Measurements from ENCODE around the gene COQ8A. TPM values are rescaled to one million over a fixed set of nuclear protein-coding genes. Genes with fewer than 3 reads are reported as not detected.

The COQ8A gene
- total RNA-seq, 4 donors from 2014 or later: 53.2 to 94.0 (median 80.8) TPM

DNA sequence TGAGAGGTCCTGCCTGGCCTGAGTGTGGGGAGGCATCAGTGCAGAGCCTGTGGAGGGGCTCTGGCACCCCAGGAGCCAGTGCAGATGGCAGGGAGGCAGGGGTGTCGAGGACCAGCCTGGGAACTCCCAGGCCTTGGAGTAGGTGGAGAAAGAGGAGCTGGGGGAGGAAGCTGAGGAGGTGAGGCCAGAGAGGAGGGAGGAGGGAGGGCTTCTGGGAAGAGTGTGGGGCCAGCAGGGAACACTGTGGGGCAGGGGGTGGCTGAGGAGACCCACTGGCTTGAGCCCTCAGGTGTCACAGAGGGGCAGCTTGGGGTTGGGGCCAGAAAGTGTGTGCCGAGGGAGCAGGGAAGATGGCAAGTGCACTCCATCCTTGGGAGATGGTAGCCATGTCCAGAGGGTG is 3.8 kb downstream of the COQ8A start:
- H3K4me3 ChIP-seq: no peak overlapping the region
- ATAC-seq: no peak
- whole genome bisulfite sequencing, 2 donors (ENCODE audit: low coverage in 1 of 2): 78 to 100% methylated on average over 1 of the region's 2 CpGs
- no peaks in the 10 kb centered on the region for H3K36me3 ChIP-seq
- peaks cover 0 to 4% (median 0%) of the 10 kb centered on the region in 3 donors for H3K9me3 ChIP-seq
- no peaks in the 10 kb centered on the region for H3K27me3 ChIP-seq
- H3K27ac ChIP-seq: peak overlapping the region in 1 of 4 donors; percentile 29
- TF ChIP-seq POLR2A (IDR thresholded peaks at IDR 0.05): no peak
- TF ChIP-seq, protein P1, sequence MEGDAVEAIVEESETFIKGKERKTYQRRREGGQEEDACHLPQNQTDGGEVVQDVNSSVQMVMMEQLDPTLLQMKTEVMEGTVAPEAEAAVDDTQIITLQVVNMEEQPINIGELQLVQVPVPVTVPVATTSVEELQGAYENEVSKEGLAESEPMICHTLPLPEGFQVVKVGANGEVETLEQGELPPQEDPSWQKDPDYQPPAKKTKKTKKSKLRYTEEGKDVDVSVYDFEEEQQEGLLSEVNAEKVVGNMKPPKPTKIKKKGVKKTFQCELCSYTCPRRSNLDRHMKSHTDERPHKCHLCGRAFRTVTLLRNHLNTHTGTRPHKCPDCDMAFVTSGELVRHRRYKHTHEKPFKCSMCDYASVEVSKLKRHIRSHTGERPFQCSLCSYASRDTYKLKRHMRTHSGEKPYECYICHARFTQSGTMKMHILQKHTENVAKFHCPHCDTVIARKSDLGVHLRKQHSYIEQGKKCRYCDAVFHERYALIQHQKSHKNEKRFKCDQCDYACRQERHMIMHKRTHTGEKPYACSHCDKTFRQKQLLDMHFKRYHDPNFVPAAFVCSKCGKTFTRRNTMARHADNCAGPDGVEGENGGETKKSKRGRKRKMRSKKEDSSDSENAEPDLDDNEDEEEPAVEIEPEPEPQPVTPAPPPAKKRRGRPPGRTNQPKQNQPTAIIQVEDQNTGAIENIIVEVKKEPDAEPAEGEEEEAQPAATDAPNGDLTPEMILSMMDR (IDR thresholded peaks at IDR 0.05): no peak
- no peak for TF ChIP-seq POLR2AphosphoS5 (IDR thresholded peaks at IDR 0.05)
- TF ChIP-seq EP300 (IDR thresholded peaks at IDR 0.05): no peak
- peaks cover 0 to 69% (median 38%) of the 10 kb centered on the region in 3 donors for H3K4me1 ChIP-seq

DNA sequence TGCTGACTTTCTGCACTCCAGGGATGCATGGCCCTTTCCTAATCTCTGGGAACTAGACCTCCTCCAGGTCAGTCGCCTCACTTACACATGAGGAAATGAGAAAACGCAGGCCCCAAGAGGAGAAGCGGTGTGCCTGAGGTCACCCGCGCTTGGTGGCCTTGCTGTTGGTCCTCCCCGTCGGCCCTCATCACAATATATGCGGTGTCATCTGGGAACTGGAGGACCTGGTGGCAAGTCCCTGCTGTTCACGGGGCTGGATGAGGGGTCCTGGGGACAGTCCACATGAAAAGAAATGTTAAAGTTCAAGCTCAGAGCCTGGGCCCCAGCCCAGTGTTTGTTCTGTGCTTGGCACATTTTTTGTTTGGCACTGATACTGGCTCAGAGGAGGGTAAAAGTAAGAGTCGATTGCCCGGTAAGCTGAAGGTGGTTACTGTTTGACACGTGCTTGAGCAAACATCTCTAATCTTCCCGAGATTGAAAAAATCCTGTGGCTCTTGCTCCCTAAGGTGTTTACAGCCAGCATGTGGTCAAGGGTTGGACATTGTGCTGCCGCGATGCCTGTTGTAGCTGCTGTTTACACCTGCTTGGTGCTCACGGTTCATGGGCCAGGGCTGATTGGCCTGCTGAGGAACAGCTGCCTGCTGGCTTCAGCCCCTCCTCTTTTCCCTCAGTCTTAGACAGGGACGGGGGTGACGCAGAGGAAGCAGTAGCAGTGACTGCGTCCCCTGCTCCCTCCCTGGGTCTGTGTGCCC is 5.2 kb downstream of the COQ8A start:
- peaks cover 0 to 4% (median 0%) of the 10 kb centered on the region in 3 donors for H3K9me3 ChIP-seq
- H3K27ac ChIP-seq: peak overlapping the region in 3 of 4 donors; percentile 25 to 50 (median 50)
- peaks cover 0 to 82% (median 38%) of the 10 kb centered on the region in 3 donors for H3K4me1 ChIP-seq
- peaks cover 0 to 10% of the 10 kb centered on the region in 2 donors for H3K36me3 ChIP-seq
- 30% methylated on average over 2 of the region's 19 CpGs; no CpG with 5 or more reads in 1 of the 2 donors for WGBS, 2 donors (ENCODE audit: low coverage in 1 of 2)
- ATAC-seq: no peak
- H3K27me3 ChIP-seq: no peaks in the 10 kb centered on the region
- no peak for TF ChIP-seq EP300 (IDR thresholded peaks at IDR 0.05)
- TF ChIP-seq, protein P1 (IDR thresholded peaks at IDR 0.05): no peak
- TF ChIP-seq POLR2AphosphoS5 (IDR thresholded peaks at IDR 0.05): no peak
- no peak for TF ChIP-seq POLR2A (IDR thresholded peaks at IDR 0.05)
- H3K4me3 ChIP-seq: no peak overlapping the region

DNA sequence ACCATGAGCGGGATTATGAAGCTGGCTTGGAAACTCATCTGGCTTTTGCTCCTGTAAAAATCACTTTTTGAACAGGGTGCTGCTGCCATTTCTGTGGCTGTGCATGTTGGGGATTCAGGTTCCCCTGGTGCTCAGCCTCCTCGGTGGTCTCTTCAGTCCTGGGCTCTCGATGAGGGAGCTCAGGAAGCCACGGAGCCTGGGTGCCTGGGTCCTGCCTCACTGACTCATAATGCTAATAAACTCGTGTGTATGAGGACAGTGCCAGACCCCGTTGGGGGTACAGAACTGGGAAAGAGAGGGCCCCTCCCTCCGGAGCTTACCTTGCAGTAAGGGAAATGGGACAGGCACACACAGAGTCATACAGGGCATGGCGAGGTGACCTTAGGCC is 5.8 kb downstream of the COQ8A start:
- Histone ChIP-seq H3K4me3 (no peak overlapping the region), H3K9me3 (peaks cover 0 to 4% (median 0%) of the 10 kb centered on the region in 3 donors), H3K27ac (peak overlapping the region in 3 of 4 donors; percentile 25 to 50 (median 50)), H3K4me1 (peaks cover 0 to 84% (median 38%) of the 10 kb centered on the region in 3 donors), H3K36me3 (peaks cover 0 to 11% of the 10 kb centered on the region in 2 donors), H3K27me3 (no peaks in the 10 kb centered on the region)
- no peak for ATAC-seq
- WGBS, 2 donors (ENCODE audit: low coverage in 1 of 2): 75% methylated on average over 1 of the region's 8 CpGs; no CpG with 5 or more reads in 1 of the 2 donors
- TF ChIP-seq, protein P1 (IDR thresholded peaks at IDR 0.05): no peak
- TF ChIP-seq POLR2A (IDR thresholded peaks at IDR 0.05): no peak
- no peak for TF ChIP-seq POLR2AphosphoS5 (IDR thresholded peaks at IDR 0.05)
- TF ChIP-seq EP300 (IDR thresholded peaks at IDR 0.05): no peak

DNA sequence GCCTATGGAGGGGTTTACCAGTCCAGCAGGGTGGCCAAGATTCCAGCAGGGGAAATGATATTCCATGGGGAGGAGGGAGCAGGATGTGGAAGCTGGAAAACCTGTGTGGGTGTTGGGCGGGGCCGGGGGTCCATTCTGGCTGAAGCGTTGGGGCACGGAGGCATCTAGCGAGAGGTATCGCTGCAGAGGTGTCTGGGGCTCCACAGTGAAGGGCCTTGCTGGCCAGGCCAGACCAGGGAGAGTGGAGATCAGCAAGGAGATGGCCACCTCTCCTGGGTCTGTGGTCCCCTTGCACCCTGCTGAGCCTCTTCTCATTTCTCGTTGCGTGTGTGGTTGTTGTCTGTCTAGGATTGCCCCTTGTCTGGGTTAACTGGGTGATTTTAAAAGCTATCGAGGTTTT is 6.2 kb downstream of the COQ8A start:
- H3K27ac ChIP-seq: peak overlapping the region in 3 of 4 donors; percentile 25 to 50 (median 50)
- H3K9me3 ChIP-seq: peaks cover 0 to 4% (median 0%) of the 10 kb centered on the region in 3 donors
- H3K36me3 ChIP-seq: peaks cover 0 to 11% of the 10 kb centered on the region in 2 donors
- ATAC-seq: no peak
- no peak overlapping the region for H3K4me3 ChIP-seq
- H3K4me1 ChIP-seq: peaks cover 0 to 84% (median 34%) of the 10 kb centered on the region in 3 donors
- TF ChIP-seq POLR2A (IDR thresholded peaks at IDR 0.05): no peak
- TF ChIP-seq, protein P1 (IDR thresholded peaks at IDR 0.05): no peak
- no peak for TF ChIP-seq POLR2AphosphoS5 (IDR thresholded peaks at IDR 0.05)
- TF ChIP-seq EP300 (IDR thresholded peaks at IDR 0.05): no peak
- 85 to 92% methylated on average over 4 to 7 of the region's 9 CpGs for whole genome bisulfite sequencing, 2 donors (ENCODE audit: low coverage in 1 of 2)
- no peaks in the 10 kb centered on the region for H3K27me3 ChIP-seq

Measured in gastroesophageal sphincter (tissue), 4 donors.